Osteocyte (in vitro differentiated cells): ENCODE measurements around the gene GLB1L3. TPM values are rescaled to one million over a fixed set of nuclear protein-coding genes. Genes with fewer than 3 reads are reported as not detected.

ENCODE experiments used
- DNase-seq: peaks from one replicate; pipeline ENCODE4 v3.0.0; 2021; ENCODE audit warnings: mixed read lengths; ENCODE audit not compliant: unreplicated experiment; ENCODE audit errors: extremely low spot score
- H3K27ac Mint-ChIP-seq: one replicate; pipeline ENCODE4 v1.8.0; 2021; ENCODE audit warnings: mild to moderate bottlenecking, mixed read lengths; ENCODE audit not compliant: unreplicated experiment
- H3K27me3 Mint-ChIP-seq: one replicate; pipeline ENCODE4 v1.8.0; 2021; ENCODE audit warnings: mixed read lengths; ENCODE audit not compliant: unreplicated experiment
- H3K36me3 Mint-ChIP-seq: one replicate; pipeline ENCODE4 v1.8.0; 2021; ENCODE audit warnings: mixed read lengths; ENCODE audit not compliant: unreplicated experiment
- H3K4me1 Mint-ChIP-seq: one replicate; pipeline ENCODE4 v1.8.0; 2021; ENCODE audit warnings: mixed read lengths; ENCODE audit not compliant: unreplicated experiment
- H3K4me3 Mint-ChIP-seq: one replicate; pipeline ENCODE4 v1.8.0; 2021; ENCODE audit warnings: mild to moderate bottlenecking, moderate library complexity, mixed read lengths; ENCODE audit not compliant: unreplicated experiment
- H3K9me3 Mint-ChIP-seq: one replicate; pipeline ENCODE4 v1.8.0; 2021; ENCODE audit warnings: mixed read lengths; ENCODE audit not compliant: unreplicated experiment
- CTCF ChIP-seq: fragments of 200-600 bp; sonication (generic); IDR thresholded peaks from 2 replicates; pipeline ENCODE4 v1.5.0; 2021; ENCODE audit warnings: antibody characterized with exemption, mild to moderate bottlenecking, moderate library complexity
- total RNA-seq: library from RNA; stranded (reverse); gene quantifications from 2 replicates; pipeline ENCODE4 v1.2.1, GENCODE V29; 2021

Gene GLB1L3
- total RNA-seq, 1 donor from 2014 or later = not detected

GRCh38 chr11:134332782-134333181 is 56.6 kb downstream of the GLB1L3 start:
- H3K36me3 Mint-ChIP-seq = no peaks in the 10 kb centered on the region
- H3K27ac Mint-ChIP-seq = no peak overlapping the region
- no peak for TF ChIP-seq CTCF
- H3K4me1 Mint-ChIP-seq = peaks cover 11% of the 10 kb centered on the region
- no peaks in the 10 kb centered on the region for H3K9me3 Mint-ChIP-seq
- DNase-seq = no peak
- peaks cover 61% of the 10 kb centered on the region for H3K27me3 Mint-ChIP-seq
- peak overlapping the region; percentile 20 for H3K4me3 Mint-ChIP-seq

GRCh38 chr11:134333312-134333711 is 57.1 kb downstream of the GLB1L3 start:
- Mint-ChIP-seq H3K4me1 (peaks cover 11% of the 10 kb centered on the region), H3K4me3 (no peak overlapping the region), H3K36me3 (no peaks in the 10 kb centered on the region), H3K27me3 (peaks cover 61% of the 10 kb centered on the region), H3K9me3 (no peaks in the 10 kb centered on the region), H3K27ac (no peak overlapping the region)
- TF ChIP-seq CTCF = no peak
- DNase-seq = no peak

GRCh38 chr11:134333946-134334345 is 57.8 kb downstream of the GLB1L3 start:
- Mint-ChIP-seq H3K27me3 (peaks cover 59% of the 10 kb centered on the region), H3K36me3 (no peaks in the 10 kb centered on the region), H3K9me3 (no peaks in the 10 kb centered on the region), H3K4me1 (peaks cover 11% of the 10 kb centered on the region), H3K27ac (no peak overlapping the region), H3K4me3 (no peak overlapping the region)
- TF ChIP-seq CTCF = no peak
- DNase-seq = no peak

GRCh38 chr11:134334796-134335571 is 58.8 kb downstream of the GLB1L3 start:
- Mint-ChIP-seq H3K4me3 (no peak overlapping the region), H3K36me3 (no peaks in the 10 kb centered on the region), H3K4me1 (peaks cover 11% of the 10 kb centered on the region), H3K27me3 (peaks cover 58% of the 10 kb centered on the region), H3K27ac (no peak overlapping the region), H3K9me3 (no peaks in the 10 kb centered on the region)
- TF ChIP-seq CTCF = no peak
- no peak for DNase-seq

- Mint-ChIP-seq H3K27me3 (peaks cover 45% of the 10 kb centered on the region), H3K4me1 (peaks cover 4% of the 10 kb centered on the region), H3K4me3 (no peak overlapping the region), H3K9me3 (no peaks in the 10 kb centered on the region), H3K27ac (no peak overlapping the region), H3K36me3 (no peaks in the 10 kb centered on the region)
- TF ChIP-seq CTCF = no peak
- no peak for DNase-seq
Measured at GRCh38 chr11:134337051-134337450, 60.9 kb downstream of the GLB1L3 start.
